GM18873 (cell line): ENCODE measurements around the gene FNDC5.

ENCODE experiments used
- ATAC-seq: cut with Tn5 transposase; IDR thresholded peaks from one replicate; pipeline ENCODE4 v1.9.1; 2021; ENCODE audit warnings: mild to moderate bottlenecking, moderate library complexity, moderate number of reproducible peaks; ENCODE audit not compliant: unreplicated experiment, low FRiP score

Gene FNDC5

GRCh38 chr1:32898056-32898455 is 27.3 kb upstream of the FNDC5 start:
- no peak for ATAC-seq

- ATAC-seq = no peak
Measured at GRCh38 chr1:32897082-32898049, 26.7 kb upstream of the FNDC5 start.

- ATAC-seq = no peak
Measured at GRCh38 chr1:32896451-32896850, 25.7 kb upstream of the FNDC5 start.

- ATAC-seq = no peak
Measured at GRCh38 chr1:32895325-32896215, 24.9 kb upstream of the FNDC5 start.

GRCh38 chr1:32894681-32895080 is 24.0 kb upstream of the FNDC5 start:
- ATAC-seq = no peak

GRCh38 chr1:32894019-32894600 is 23.4 kb upstream of the FNDC5 start:
- no peak for ATAC-seq

- no peak for ATAC-seq
Measured at GRCh38 chr1:32893198-32894018, 22.7 kb upstream of the FNDC5 start.

GRCh38 chr1:32892368-32893197 is 21.9 kb upstream of the FNDC5 start:
- no peak for ATAC-seq

- no peak for ATAC-seq
Measured at GRCh38 chr1:32891630-32892029, 20.9 kb upstream of the FNDC5 start.

- ATAC-seq = no peak
Measured at GRCh38 chr1:32891241-32891570, 20.5 kb upstream of the FNDC5 start.

GRCh38 chr1:32890516-32891240 is 20.0 kb upstream of the FNDC5 start:
- ATAC-seq = no peak

- ATAC-seq = no peak
Measured at GRCh38 chr1:32889731-32890278, 19.1 kb upstream of the FNDC5 start.

GRCh38 chr1:32888677-32889420 is 18.1 kb upstream of the FNDC5 start:
- ATAC-seq = no peak

GRCh38 chr1:32888134-32888533 is 17.4 kb upstream of the FNDC5 start:
- no peak for ATAC-seq

GRCh38 chr1:32887623-32888022 is 16.9 kb upstream of the FNDC5 start:
- no peak for ATAC-seq

- ATAC-seq = no peak
Measured at GRCh38 chr1:32886828-32887414, 16.2 kb upstream of the FNDC5 start.
